HG02759 (cell line): ENCODE data around the gene NFIA.
A peak's percentile ranks its signal among the peaks of the same experiment; 100 is the strongest.

ENCODE experiments used
- ATAC-seq: cut with Tn5 transposase; IDR thresholded peaks from one replicate; pipeline ENCODE4 v1.9.1; 2021; ENCODE audit warnings: mild to moderate bottlenecking, moderate library complexity; ENCODE audit not compliant: unreplicated experiment

The NFIA gene

DNA sequence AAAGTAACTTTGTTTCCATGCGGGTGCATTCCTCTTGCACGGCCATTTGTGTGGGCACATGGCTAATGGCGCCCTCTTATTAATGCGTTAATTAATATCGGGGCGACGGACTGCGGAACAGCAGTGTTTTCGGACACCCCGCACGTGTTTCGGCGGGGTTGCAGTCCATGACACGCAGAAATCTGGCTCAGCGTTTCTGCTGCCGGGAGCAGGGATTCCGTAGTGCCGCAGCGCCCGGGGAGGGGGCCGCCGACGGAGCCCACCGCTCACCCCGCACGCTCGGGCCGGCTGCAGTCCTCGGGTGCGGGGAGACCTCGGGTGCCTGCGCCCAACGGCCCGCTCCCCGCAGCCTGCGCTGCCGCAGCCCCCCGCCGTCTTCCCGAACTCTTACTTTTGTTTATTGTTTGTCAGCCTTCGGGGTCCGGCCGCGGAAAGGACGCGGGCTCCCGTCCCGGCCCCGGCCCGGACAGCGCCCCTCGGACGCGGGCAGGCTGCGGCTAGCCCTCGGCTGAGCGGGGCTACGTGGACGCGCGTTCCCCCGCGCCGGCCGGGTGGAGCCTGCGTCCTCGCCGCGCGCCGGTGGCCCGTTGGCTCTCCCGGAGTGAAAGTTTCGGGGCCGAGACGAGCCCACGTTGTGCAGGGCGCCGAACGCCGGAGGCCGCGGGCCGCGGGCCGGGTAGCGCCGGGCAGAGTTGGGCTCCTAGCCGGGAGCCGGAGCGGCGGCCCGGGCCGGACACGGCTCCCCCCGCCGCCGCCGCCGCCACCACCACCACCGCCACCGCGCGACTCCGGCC is 849 bp downstream of the NFIA start:
- peak; percentile 38 for ATAC-seq

GRCh38 chr1:61083807-61084440 is 1.6 kb downstream of the NFIA start:
- ATAC-seq = no peak

DNA sequence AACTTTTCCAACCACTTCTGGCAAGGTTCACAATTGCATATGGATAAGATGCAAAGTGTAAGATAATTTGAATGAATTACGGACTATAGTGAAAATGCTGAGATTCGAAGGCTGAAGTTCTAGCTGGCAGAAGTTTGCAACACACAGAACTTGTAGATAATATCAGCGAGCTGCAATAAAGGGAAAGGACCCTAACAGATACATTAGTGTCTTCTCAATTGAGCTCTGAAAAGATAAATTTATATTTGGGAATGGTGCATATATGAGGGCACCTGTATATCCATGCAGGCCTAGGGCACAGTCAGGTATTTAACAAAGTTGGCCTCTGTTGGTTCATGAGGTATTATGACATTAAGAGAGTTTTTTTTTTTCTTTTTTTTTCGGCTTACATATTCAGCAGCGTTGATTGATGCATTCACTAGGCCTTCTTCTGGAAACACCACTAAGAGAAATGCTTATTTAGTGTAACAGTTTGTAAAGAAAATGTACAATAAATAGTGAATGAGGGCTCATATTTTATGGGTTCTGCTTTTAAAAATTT is 2.2 kb downstream of the NFIA start:
- ATAC-seq = no peak

- ATAC-seq = no peak
Observed at GRCh38 chr1:61085206-61085982, 3.0 kb downstream of the NFIA start.

GRCh38 chr1:61085983-61086644 is 3.8 kb downstream of the NFIA start:
- ATAC-seq = no peak

GRCh38 chr1:61087571-61087970 is 5.2 kb downstream of the NFIA start:
- ATAC-seq = no peak

- ATAC-seq = no peak
Observed at GRCh38 chr1:61088163-61088974, 6.0 kb downstream of the NFIA start.

DNA sequence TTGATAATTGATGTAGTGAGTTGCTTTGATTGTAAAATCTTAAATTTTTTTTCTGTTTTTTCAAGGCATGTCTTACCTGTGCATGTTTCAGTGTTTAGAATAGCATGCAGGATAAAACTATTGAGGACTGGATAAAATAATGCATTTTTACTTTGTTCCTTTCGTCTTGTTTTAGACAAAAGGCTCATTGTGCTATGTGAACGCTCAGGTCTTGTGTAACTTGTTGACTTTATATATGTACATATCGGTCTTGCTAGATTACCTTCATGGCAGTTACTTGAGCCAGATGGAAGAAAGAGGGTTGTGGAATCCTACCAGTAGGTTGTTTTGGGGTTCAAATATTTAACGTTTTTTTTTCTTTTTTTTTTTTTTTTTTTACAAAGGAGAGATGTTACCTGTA is 7.0 kb downstream of the NFIA start:
- no peak for ATAC-seq

DNA sequence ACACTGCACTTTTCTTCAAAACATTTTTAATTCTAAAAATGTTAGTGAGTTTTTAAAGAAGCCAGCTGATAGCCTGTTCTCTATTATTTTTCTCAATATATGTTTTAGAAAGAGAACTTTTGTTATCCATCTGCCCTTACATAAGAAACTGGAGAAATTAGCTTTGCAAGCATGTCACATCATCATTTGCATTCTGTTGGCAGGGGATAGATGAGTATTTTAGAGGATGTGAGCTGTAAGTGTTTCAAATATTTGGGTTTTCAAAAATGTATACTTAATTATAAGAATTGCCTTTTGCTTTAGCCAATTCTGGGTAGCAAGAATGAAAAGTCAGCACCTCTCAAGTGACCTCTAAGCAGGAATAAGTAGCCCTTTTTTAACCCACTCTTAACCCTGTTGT is 7.4 kb downstream of the NFIA start:
- no peak for ATAC-seq

- no peak for ATAC-seq
Observed at GRCh38 chr1:61090546-61091202, 8.3 kb downstream of the NFIA start.

GRCh38 chr1:61091455-61091854 is 9.1 kb downstream of the NFIA start:
- ATAC-seq = no peak

DNA sequence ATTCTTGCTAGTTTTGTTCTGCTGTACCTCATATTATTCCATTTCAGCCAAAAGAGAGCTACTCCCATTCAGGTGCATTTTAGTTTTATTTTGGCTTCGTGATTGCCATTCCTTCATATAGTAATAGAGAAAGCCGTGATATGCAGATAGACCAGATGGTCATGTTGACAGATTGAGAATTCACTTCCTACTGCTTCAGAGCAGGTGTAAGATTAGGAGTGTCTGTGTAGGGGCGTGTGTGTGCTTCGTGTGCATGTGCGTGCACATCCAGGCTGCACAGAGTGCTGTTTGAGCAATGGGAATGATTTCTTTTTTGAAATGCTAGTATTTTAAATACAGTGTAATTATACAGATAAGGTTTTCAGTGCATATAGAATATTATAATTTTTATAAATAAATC is 10.3 kb downstream of the NFIA start:
- ATAC-seq = no peak

GRCh38 chr1:61093525-61094137 is 11.3 kb downstream of the NFIA start:
- no peak for ATAC-seq

GRCh38 chr1:61094677-61095469 is 12.5 kb downstream of the NFIA start:
- ATAC-seq = no peak

- ATAC-seq = no peak
Observed at GRCh38 chr1:61095470-61095812, 13.1 kb downstream of the NFIA start.

GRCh38 chr1:61097317-61097716 is 15.0 kb downstream of the NFIA start:
- no peak for ATAC-seq

DNA sequence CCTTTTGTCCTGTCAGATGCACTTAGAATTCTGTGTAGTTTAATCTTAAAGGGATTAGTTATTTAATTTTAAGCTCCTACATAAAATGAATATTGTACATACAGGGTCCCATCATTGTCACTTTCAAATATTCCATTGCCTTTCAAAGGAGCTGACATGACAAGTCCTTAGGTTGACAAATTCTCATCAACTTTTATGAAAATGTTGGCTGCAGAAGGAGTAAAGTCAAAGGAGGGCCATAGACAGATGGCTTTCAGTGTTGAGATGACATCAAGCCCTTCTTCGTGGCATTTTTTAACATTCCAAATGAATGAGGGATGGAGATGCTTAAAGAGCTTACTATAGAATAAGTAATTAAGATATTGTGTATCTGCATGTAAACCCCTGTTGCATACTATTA is 15.4 kb downstream of the NFIA start:
- no peak for ATAC-seq

DNA sequence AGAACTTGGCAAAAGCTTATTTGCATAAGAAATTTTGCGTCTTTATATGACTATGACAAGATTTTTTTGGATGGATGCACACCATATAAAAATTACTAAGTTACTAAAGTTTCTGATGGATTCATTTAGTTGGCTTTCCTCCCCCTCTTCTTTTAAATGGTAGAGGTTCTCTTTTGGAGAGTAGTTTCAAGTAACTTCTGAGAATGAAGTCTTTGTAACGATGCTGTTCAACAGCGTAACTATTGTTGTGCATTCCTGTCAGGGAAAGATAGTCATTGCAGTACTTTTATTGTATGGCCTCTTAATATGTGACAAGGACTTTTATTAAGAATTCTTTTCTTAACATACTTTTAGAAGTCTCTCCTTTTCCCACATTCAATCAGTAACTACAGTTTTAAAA is 16.0 kb downstream of the NFIA start:
- ATAC-seq = no peak
